SHP77 (cell line): ENCODE measurements around the gene CNIH1.

Experiments used
- DNase-seq, 2 experiments: peaks; one replicate each; lab custom pipeline; 2025; lab: John Stamatoyannopoulos, UW

CNIH1 gene

GRCh38 chr14:54440873-54441868 is at the start of gene CNIH1:
CNIH1 (minus strand) TSS chr14:54441374; CDS start chr14:54441327, 47 bp downstream.
- DNase-seq, result peak; percentile 69 to 91

DNA sequence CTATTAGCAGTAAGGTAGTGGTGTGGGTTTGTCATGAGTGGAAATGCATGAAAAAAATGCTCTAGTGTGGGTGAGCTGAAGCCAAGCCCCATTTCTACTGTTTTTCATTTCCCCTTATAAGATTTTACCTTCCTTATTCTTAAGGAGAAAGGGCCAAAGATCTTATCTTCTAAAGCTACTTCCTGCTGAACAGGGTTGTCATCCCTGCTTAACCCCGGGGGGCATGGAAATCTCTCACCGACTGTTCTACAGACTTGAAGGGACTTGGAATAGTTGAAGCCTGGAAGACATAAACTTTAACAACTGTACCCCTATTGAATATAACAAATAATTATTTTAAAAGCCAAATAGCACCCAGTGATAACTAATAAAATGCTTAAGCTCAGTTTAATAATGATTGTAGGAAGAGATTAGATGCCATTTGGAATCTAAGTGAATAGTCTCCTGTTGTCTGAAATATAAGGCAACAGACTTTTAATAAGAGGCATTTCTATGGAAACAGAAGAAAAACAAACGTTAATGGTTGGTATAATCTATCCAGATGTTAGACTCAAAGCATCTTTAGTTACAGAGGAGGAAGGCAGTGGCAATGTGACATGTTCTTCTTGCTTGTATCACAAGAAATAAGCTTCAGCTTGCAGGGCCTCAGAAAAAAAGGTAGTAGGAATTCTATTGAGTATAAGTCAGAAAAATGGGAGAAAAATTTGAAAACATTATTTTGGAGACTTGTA is 49.4 kb upstream of the CNIH1 start:
- DNase-seq, result no peak

- DNase-seq, result no peak
Observed at GRCh38 chr14:54489731-54490444, 48.7 kb upstream of the CNIH1 start.

DNA sequence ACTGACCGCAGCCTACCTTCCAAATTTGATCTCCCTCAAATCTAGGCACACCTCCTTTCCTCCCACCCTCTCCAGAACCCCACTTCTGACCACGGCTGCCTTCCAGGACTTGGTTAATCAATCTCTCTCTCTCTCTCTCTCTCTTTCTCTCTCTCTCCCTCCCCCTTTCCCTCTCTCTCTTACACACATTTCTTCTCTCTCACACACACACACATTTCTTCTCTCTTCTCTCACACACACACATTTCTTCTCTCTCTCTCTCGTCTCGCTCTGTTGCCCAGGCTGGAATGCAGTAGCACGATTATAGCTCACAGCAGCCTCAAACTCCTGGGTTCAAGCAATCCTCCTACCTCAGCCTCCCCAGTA is 48.1 kb upstream of the CNIH1 start:
- DNase-seq, result no peak

GRCh38 chr14:54488646-54489317 is 47.6 kb upstream of the CNIH1 start, which contains the start of gene GMFB:
GMFB (minus strand) TSS chr14:54488980; CDS start chr14:54488927, 53 bp downstream.
- DNase-seq, result peak; percentile 74 to 82

DNA sequence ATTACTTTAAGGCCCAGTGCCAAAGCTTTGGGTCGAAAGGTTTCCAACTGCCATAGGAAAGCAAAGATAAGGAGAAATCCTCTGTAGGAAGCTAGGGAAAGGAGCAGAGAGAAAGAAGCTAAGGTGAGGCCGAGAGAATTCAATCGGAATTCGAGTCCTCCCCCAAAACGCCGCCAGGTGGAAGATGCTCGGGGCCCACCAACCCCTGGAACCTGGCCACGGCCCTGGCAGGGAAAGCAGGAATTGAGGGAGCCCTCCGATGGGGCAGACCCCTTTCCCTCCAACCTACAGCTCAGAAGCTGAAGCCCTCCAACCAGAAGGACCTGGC is 47.1 kb upstream of the CNIH1 start:
- DNase-seq, result no peak

DNA sequence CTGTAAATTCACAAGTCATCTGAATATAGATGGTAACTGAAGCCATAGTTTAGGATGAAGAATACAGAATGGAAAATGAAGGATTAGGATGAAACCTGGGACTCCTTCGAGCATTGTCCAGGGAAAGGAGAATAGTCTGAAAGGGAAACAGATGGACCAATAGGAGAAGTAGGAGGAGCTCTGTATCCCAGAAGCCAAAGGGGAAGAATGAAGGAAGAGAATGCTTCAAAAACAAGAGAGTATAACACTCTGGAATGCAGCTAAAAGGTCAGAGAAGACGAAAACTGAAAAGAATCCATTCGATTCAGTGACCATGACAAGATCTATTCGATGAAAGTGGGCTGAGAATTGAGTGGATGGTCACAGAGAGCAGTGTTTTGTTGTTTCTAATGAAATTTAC is 46.6 kb upstream of the CNIH1 start:
- no peak for DNase-seq

- no peak for DNase-seq
Observed at GRCh38 chr14:54486685-54487084, 45.5 kb upstream of the CNIH1 start.

DNA sequence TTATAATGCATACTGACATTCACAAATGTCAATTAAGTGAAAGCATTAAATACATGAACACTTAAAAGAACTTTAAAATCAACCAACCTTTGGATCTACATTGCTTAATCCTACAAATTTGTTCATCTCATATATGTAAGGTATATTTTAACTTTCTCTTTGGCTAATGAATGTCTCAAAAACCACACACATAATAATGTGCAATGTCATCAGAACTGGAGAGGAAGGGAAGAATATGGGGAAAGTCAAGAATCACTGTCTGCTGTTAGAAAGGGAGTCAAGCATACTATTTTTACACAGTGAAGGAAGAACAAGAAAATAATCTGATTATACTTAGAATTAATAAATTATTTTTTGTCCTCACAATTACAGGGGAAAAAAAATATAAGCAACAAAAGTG is 42.7 kb upstream of the CNIH1 start:
- no peak for DNase-seq

DNA sequence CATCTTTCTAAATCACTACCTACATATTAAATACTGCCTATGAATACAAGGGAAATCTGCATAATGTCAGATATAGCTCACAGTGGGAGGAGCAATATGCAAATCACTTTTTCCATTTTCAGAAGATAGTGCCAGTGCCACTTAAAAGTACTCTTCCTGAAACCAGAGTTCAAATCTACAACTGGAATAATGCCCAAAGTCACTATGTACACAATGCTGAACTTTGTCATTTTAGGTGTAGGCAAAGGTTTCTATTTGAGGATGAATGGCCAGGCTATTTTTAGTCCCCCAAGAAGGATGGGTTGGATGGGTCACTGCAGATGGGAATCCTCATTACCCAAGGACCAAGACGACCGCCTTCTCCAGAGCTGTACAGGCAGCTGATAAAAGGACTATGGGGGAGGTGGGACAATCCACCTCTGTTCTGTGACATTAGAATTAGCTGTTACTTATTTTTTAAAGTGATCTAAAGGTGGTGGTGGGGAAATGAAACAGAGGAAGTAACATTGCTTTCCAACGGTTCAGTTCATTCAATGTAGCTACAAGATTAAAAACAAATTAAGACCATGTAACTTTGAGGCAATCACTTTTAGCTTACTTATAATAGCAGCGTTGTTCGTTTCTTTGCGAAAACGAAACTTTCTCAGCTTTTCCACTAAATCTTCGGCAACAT is 42.0 kb upstream of the CNIH1 start:
- DNase-seq, result no peak

GRCh38 chr14:54481695-54482094 is 40.5 kb upstream of the CNIH1 start:
- no peak for DNase-seq

DNA sequence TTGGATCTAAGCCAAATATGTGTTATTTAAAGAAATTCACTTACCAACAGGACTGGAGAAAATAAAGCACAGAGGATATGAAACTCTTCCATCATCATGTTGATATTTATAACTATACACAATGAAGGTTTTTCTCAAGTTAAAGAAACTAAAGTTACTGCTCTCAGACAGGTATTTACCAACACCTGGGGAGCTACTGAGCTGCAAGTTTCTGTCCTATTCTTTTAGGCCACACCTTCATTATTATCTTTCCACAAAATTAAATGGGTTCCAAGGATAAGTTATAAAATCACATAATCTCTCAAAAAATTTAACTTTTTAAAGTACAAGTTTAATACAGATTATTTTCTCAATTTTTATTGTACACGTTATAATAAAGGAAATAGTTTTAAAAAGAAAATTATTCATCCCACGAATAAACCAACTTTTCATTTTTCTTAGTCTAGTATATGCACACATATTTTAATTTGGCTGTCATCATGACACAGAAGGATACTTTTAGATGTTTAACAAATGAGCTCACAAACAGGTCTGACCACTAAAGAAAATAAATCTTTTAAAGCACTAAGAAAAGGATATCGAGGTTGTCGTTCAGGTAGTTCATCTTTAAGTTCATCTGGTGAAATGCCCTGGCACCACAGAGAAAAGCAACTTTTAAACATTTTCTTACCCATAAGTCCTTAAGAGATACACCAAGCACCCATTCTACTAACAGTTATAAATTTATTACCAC is 39.8 kb upstream of the CNIH1 start:
- no peak for DNase-seq

DNA sequence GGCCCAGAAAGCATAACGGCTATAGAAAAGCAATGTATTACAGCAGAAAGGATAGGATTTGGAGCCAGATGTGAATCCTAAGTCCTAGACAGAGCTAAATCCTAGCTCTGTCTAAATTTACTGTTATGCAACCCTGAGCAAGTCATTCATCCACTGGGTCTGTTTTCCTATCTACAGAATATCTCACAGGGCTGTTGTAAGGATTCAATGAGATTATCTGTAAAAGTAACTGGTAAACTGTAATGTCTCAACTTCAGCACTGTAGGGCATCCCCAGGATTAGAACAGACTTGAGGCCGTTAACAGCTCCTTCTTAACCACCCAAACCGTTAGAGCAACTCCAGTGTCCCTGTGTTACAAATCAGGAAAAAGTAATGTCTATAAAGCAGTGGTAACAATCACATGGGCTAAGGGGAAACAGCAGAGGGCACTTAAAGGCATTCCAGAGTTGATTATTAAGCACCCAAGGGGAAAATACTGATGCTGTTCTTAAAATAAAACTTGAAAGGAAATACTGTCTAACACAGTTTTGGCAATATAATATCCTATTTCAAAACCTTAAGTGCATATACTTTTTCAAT is 37.6 kb upstream of the CNIH1 start:
- DNase-seq, result no peak

GRCh38 chr14:54475911-54476310 is 34.7 kb upstream of the CNIH1 start:
- no peak for DNase-seq

DNA sequence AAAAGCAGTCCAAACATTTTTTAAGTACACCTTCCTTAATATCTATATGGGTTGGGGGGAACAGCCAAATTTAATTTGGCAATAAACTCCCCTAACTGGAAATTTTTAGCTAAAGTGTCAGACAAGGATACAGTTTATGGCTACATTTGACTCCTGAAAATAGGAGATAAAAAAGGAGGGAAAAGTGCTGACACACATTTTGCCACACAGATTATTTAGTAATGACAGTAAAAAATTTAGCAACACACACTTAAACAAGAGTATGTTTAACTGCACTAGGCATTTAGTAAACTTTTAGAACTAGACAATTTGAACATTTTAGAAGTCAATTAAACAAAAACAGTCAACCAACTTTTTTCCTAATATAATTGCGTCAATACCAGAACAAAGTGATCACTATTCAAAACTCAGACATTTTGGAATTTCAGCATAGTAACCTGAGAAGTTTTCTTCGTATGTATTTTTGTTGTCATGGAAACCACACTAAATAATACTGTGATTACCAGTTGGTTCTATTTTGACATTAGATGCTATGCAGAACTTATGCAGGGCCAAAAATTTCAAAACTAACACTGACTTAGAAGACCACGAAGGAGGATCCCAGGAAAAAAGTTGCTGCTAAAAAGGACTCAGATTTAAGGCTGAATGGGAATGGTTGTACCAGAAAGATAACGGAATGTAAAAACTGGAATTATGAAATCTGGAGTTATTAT is 34.2 kb upstream of the CNIH1 start:
- DNase-seq, result no peak

GRCh38 chr14:54474232-54474793 is 33.1 kb upstream of the CNIH1 start:
- no peak for DNase-seq

DNA sequence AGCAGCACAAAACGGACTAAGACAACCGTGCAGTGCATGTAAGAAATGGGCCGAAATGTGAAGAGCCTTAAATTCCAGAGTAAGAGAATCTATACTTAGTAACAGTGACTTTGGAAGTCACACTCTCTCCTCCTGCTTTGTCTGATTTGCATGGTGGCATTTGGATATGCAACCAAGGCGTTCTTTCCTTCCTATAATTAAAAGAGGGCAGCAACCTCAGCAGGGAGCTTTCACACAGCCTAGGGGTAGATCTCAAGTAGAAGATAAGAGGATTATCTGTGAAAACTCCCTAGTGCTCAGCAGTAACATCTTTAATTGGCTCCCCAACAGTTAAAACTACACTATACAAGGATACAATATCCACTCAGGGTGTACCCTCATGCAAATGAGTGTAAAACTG is 31.1 kb upstream of the CNIH1 start:
- DNase-seq, result no peak

DNA sequence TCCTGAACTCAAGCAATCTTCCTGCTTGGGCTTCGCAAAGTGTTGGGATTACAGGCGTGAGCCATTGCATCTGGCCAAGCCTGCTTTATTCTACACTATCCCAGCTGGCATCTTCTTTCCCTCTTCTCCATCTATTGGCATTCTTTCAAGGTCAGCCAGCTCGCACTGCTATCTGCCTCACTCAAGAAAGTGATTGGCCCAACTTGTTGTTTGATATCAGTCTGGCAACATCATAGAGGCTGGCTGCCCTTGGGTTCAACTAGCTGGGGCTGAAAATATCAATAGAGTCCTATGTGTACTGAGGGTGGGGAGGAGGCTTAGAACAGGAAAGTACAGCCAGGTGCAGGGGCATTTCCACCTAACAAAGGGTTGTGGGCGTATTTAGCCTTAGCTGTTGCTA is 30.5 kb upstream of the CNIH1 start:
- no peak for DNase-seq

GRCh38 chr14:54470701-54471100 is 29.5 kb upstream of the CNIH1 start:
- DNase-seq, result no peak
